Thyroid gland (tissue), 4 donors: ENCODE data around the gene FAM124A. TPM values are rescaled to one million over a fixed set of nuclear protein-coding genes. Genes with fewer than 3 reads are reported as not detected.
A peak's percentile ranks its signal among the peaks of the same experiment; 100 is the strongest.

Experiments
- DNase-seq, 2 donors: peaks; one replicate each; pipeline ENCODE4 v3.0.0-alpha.2; 2019
- H3K27ac ChIP-seq, 3 donors: fragments of 200-600 bp; sonication (generic); 1 replicate in 2 of 3; 2 replicates in 1 of 3; pipeline ENCODE4 v1.5.1; 2016 to 2019; ENCODE audit warnings: mild to moderate bottlenecking in 1 of 3, moderate library complexity in 1 of 3
- H3K27me3 ChIP-seq: fragments of 200-600 bp; sonication (generic); one replicate; pipeline ENCODE4 v1.5.1; 2019
- H3K36me3 ChIP-seq, 2 donors: fragments of 200-600 bp; sonication (generic); one replicate each; pipeline ENCODE4 v1.5.1; 2016 to 2019
- H3K4me1 ChIP-seq, 2 donors: fragments of 200-600 bp; sonication (generic); one replicate each; pipeline ENCODE4 v1.5.1; 2017 to 2019
- H3K4me3 ChIP-seq, 3 donors: fragments of 200-600 bp; sonication (generic); replicated peaks in 1 of 3; 1 replicate in 2 of 3; 2 replicates in 1 of 3; pipeline ENCODE4 v1.5.1; 2016; ENCODE audit warnings: mild to moderate bottlenecking in 1 of 3
- H3K9me3 ChIP-seq: fragments of 200-600 bp; sonication (generic); one replicate; pipeline ENCODE4 v1.5.1; 2017
- POLR2A ChIP-seq, 2 donors: fragments of 450-650 bp; IDR thresholded peaks; one replicate each; pipeline ENCODE4 v1.6.1; 2017; ENCODE audit warnings: antibody characterized with exemption in 2 of 2, mild to moderate bottlenecking in 2 of 2, moderate library complexity in 1 of 2
- WGBS, 2 donors: methylation state at CpG; one replicate each; pipeline ENCODE4 v1.1.5; 2017; 5-methylcytosine and 5-hydroxymethylcytosine counted together
- intact Hi-C: fragments of 100-400 bp; cut with DNase I; formaldehyde crosslinking; loops from one replicate; pipeline ENCODE4 v1.15.1; 2023
- total RNA-seq, 4 donors: library from RNA; depleted of rRNA; stranded (reverse); fragments of >200 nt; gene quantifications; one replicate each; pipeline ENCODE4 v1.2.3, GENCODE V29; 2016
- TF ChIP-seq, protein P1 (sequence below), 6 experiments: fragments of 200-600 bp in 3 of 6; fragments of 450-650 bp in 3 of 6; sonication (generic) in 3 of 6; IDR thresholded peaks; one replicate each; pipeline ENCODE4 v1.5.1; 2016 to 2019; ENCODE audit warnings: antibody characterized with exemption in 6 of 6, mild to moderate bottlenecking in 2 of 6, inconsistent platforms in 1 of 6, moderate library complexity in 1 of 6

The FAM124A gene
- total RNA-seq, 4 donors from 2014 or later, result 9.1 to 11.4 (median 9.4) TPM

- H3K36me3 ChIP-seq, result no peaks in the 10 kb centered on the region
- H3K27ac ChIP-seq, result peak overlapping the region; percentile 69 to 85 (median 84)
- 75 to 79% methylated on average over 4 of the region's 4 CpGs for WGBS, 2 donors
- peaks cover 21 to 37% of the 10 kb centered on the region in 2 donors for H3K4me1 ChIP-seq
- no peaks in the 10 kb centered on the region for H3K9me3 ChIP-seq
- TF ChIP-seq, protein P1, sequence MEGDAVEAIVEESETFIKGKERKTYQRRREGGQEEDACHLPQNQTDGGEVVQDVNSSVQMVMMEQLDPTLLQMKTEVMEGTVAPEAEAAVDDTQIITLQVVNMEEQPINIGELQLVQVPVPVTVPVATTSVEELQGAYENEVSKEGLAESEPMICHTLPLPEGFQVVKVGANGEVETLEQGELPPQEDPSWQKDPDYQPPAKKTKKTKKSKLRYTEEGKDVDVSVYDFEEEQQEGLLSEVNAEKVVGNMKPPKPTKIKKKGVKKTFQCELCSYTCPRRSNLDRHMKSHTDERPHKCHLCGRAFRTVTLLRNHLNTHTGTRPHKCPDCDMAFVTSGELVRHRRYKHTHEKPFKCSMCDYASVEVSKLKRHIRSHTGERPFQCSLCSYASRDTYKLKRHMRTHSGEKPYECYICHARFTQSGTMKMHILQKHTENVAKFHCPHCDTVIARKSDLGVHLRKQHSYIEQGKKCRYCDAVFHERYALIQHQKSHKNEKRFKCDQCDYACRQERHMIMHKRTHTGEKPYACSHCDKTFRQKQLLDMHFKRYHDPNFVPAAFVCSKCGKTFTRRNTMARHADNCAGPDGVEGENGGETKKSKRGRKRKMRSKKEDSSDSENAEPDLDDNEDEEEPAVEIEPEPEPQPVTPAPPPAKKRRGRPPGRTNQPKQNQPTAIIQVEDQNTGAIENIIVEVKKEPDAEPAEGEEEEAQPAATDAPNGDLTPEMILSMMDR (IDR thresholded peaks at IDR 0.05), result no peak
- no peak for TF ChIP-seq POLR2A (IDR thresholded peaks at IDR 0.05)
- no peak overlapping the region for H3K4me3 ChIP-seq
- no peak for DNase-seq
- H3K27me3 ChIP-seq, result no peaks in the 10 kb centered on the region
- intact Hi-C loops, result no loop called here
Measured at GRCh38 chr13:51243227-51243626, 21.0 kb downstream of the FAM124A start.

- intact Hi-C loops, result no loop called here
- peaks cover 21 to 37% of the 10 kb centered on the region in 2 donors for H3K4me1 ChIP-seq
- H3K36me3 ChIP-seq, result no peaks in the 10 kb centered on the region
- H3K27ac ChIP-seq, result peak overlapping the region; percentile 69 to 85 (median 84)
- no peak overlapping the region for H3K4me3 ChIP-seq
- 31 to 45% methylated on average over 7 to 8 of the region's 8 CpGs for WGBS, 2 donors
- TF ChIP-seq, protein P1 (IDR thresholded peaks at IDR 0.05), result no peak
- TF ChIP-seq POLR2A (IDR thresholded peaks at IDR 0.05), result peak in 1 of 2 donors; percentile 28
- DNase-seq, result peak; percentile 92 to 95
- H3K27me3 ChIP-seq, result no peaks in the 10 kb centered on the region
- no peaks in the 10 kb centered on the region for H3K9me3 ChIP-seq
Measured at GRCh38 chr13:51243832-51244231, 21.6 kb downstream of the FAM124A start.

- intact Hi-C loops, result no loop called here
- H3K27ac ChIP-seq, result peak overlapping the region; percentile 8 to 85 (median 69)
- H3K9me3 ChIP-seq, result no peaks in the 10 kb centered on the region
- H3K4me3 ChIP-seq, result no peak overlapping the region
- TF ChIP-seq, protein P1 (IDR thresholded peaks at IDR 0.05), result no peak
- no peak for TF ChIP-seq POLR2A (IDR thresholded peaks at IDR 0.05)
- H3K4me1 ChIP-seq, result peaks cover 21 to 37% of the 10 kb centered on the region in 2 donors
- peak; percentile 29 to 36 for DNase-seq
- no peaks in the 10 kb centered on the region for H3K36me3 ChIP-seq
- H3K27me3 ChIP-seq, result no peaks in the 10 kb centered on the region
- WGBS, 2 donors, result 67 to 74% methylated on average over 12 to 14 of the region's 14 CpGs
Measured at GRCh38 chr13:51244637-51245405, 22.6 kb downstream of the FAM124A start.

DNA sequence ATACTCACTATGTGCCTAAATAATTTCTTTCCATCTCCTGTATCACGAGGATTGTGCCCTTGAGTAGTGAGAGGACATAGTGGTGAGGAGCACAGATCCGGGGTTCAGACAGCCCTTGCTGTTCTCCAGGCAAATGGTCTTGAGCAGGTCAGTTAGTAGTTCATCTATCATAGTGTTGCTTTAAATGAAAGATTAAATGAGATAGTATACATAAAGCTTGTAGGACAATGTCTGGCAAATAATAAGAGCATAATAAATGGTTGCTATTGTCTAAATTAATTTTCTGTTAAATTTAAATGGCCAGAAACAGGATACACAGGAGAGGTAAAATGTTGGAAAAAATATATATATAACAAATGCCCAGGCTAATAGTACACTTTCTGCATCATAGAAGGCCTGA, 23.4 kb downstream of the FAM124A start:
- Histone ChIP-seq H3K27ac (peak overlapping the region; percentile 76 to 85 (median 85)), H3K9me3 (no peaks in the 10 kb centered on the region), H3K4me3 (no peak overlapping the region), H3K4me1 (peaks cover 24 to 44% of the 10 kb centered on the region in 2 donors), H3K36me3 (no peaks in the 10 kb centered on the region), H3K27me3 (no peaks in the 10 kb centered on the region)
- intact Hi-C loops, result no loop called here
- DNase-seq, result no peak
- 91 to 94% methylated on average over 2 of the region's 2 CpGs for WGBS, 2 donors
- TF ChIP-seq POLR2A (IDR thresholded peaks at IDR 0.05), result no peak
- TF ChIP-seq, protein P1 (IDR thresholded peaks at IDR 0.05), result no peak

- H3K4me1 ChIP-seq, result peaks cover 29 to 47% of the 10 kb centered on the region in 2 donors
- WGBS, 2 donors, result 48 to 58% methylated on average over 4 of the region's 4 CpGs
- peak overlapping the region; percentile 76 to 85 (median 85) for H3K27ac ChIP-seq
- H3K36me3 ChIP-seq, result no peaks in the 10 kb centered on the region
- H3K27me3 ChIP-seq, result no peaks in the 10 kb centered on the region
- DNase-seq, result peak in 1 of 2 donors; percentile 22
- H3K4me3 ChIP-seq, result no peak overlapping the region
- no peaks in the 10 kb centered on the region for H3K9me3 ChIP-seq
- intact Hi-C loops, result no loop called here
- no peak for TF ChIP-seq POLR2A (IDR thresholded peaks at IDR 0.05)
- TF ChIP-seq, protein P1 (IDR thresholded peaks at IDR 0.05), result no peak
Measured at GRCh38 chr13:51246025-51246417, 23.8 kb downstream of the FAM124A start.
